Calu3 (cell line): Measurements from ENCODE around the gene DPM2. TPM values are rescaled to one million over a fixed set of nuclear protein-coding genes. Genes with fewer than 3 reads are reported as not detected.

Source experiments
- BruUV-seq: library from RNA; stranded (reverse); fragments of 400-500 nt; replicated peaks from 2 replicates; lab custom pipeline; 2021; lab: Mats Ljungman, UMichigan
- CTCF ChIA-PET: fragments of 300-600 bp; sonication (Branson Sonifier 250); formaldehyde crosslinking; loops from one replicate; lab custom pipeline; 2022; ENCODE audit warnings: antibody characterized with exemption; lab: Charles Lee
- DNase-seq: peaks from one replicate; pipeline ENCODE4 v3.0.0; 2022
- H3K27ac Mint-ChIP-seq: one replicate; pipeline ENCODE4 v1.8.0; 2022; ENCODE audit warnings: mixed read lengths; ENCODE audit not compliant: unreplicated experiment
- H3K27me3 Mint-ChIP-seq: one replicate; pipeline ENCODE4 v1.8.0; 2022; ENCODE audit warnings: mixed read lengths; ENCODE audit not compliant: unreplicated experiment
- H3K36me3 Mint-ChIP-seq: one replicate; pipeline ENCODE4 v1.8.0; 2022; ENCODE audit warnings: mild to moderate bottlenecking, moderate library complexity, mixed read lengths; ENCODE audit not compliant: insufficient read depth, unreplicated experiment
- H3K4me1 Mint-ChIP-seq: one replicate; pipeline ENCODE4 v1.8.0; 2022; ENCODE audit warnings: mild to moderate bottlenecking, low read depth, mixed read lengths; ENCODE audit not compliant: unreplicated experiment
- H3K4me3 Mint-ChIP-seq: one replicate; pipeline ENCODE4 v1.8.0; 2022; ENCODE audit warnings: mild to moderate bottlenecking, low read depth, moderate library complexity, mixed read lengths; ENCODE audit not compliant: unreplicated experiment
- H3K9me3 Mint-ChIP-seq: one replicate; pipeline ENCODE4 v1.8.0; 2022; ENCODE audit warnings: low read depth, mixed read lengths; ENCODE audit not compliant: unreplicated experiment
- CTCF ChIP-seq: fragments of 200-600 bp; IDR thresholded peaks from one replicate; pipeline ENCODE4 v1.8.0; 2022; ENCODE audit warnings: antibody characterized with exemption; ENCODE audit not compliant: unreplicated experiment
- intact Hi-C: fragments of 100-400 bp; cut with micrococcal nuclease; formaldehyde crosslinking; loops from one replicate; pipeline ENCODE4 v1.10.0; 2022; ENCODE audit not compliant: unreplicated experiment
- total RNA-seq: library from RNA; stranded (reverse); gene quantifications from 2 replicates; pipeline ENCODE4 v1.2.3, GENCODE V29; 2022

Gene DPM2
- total RNA-seq, 1 experiment from 2014 or later = 31.5 TPM

- Mint-ChIP-seq H3K4me1 (peaks cover 10% of the 10 kb centered on the region), H3K9me3 (no peaks in the 10 kb centered on the region), H3K27me3 (no peaks in the 10 kb centered on the region), H3K27ac (no peak overlapping the region), H3K36me3 (peaks cover 38% of the 10 kb centered on the region), H3K4me3 (no peak overlapping the region)
- TF ChIP-seq CTCF = no peak
- CTCF ChIA-PET = no interaction called here
- intact Hi-C loops = no loop called here
- no peak for DNase-seq
- no TSS peak for BruUV-seq
Observed at GRCh38 chr9:127982912-127983311, 45.3 kb upstream of the DPM2 start.

- no TSS peak for BruUV-seq
- CTCF ChIA-PET = interaction anchor here (0.5 to 1.0 kb wide), 2 partner anchors 16 to 526 kb away, joined by 4 to 7 read pairs; no protein-coding TSS in a partner anchor
- H3K27ac Mint-ChIP-seq = peak overlapping the region; percentile 61
- H3K27me3 Mint-ChIP-seq = no peaks in the 10 kb centered on the region
- no peak for DNase-seq
- peak overlapping the region; percentile 83 for H3K4me3 Mint-ChIP-seq
- no peaks in the 10 kb centered on the region for H3K4me1 Mint-ChIP-seq
- intact Hi-C loops = no loop called here
- peaks cover 43% of the 10 kb centered on the region for H3K36me3 Mint-ChIP-seq
- no peak for TF ChIP-seq CTCF
- no peaks in the 10 kb centered on the region for H3K9me3 Mint-ChIP-seq
Observed at GRCh38 chr9:127981559-127982121, 44.0 kb upstream of the DPM2 start.

- BruUV-seq = TSS peak; percentile 86
- peaks cover 50% of the 10 kb centered on the region for H3K36me3 Mint-ChIP-seq
- intact Hi-C loops = no loop called here
- CTCF ChIA-PET = interaction anchor here (0.5 to 1.0 kb wide), 2 partner anchors 15 to 525 kb away, joined by 4 to 7 read pairs; no protein-coding TSS in a partner anchor
- DNase-seq = peak; percentile 95
- no peak for TF ChIP-seq CTCF
- H3K27ac Mint-ChIP-seq = peak within 1 kb of the TSS; percentile 81
- no peaks in the 10 kb centered on the region for H3K9me3 Mint-ChIP-seq
- H3K4me1 Mint-ChIP-seq = peaks cover 2% of the 10 kb centered on the region
- no peaks in the 10 kb centered on the region for H3K27me3 Mint-ChIP-seq
- peak within 1 kb of the TSS; percentile 87 for H3K4me3 Mint-ChIP-seq
Observed at GRCh38 chr9:127980706-127981558, 43.3 kb upstream of the DPM2 start, which contains the start of gene EEIG1. TSS of gene EEIG1 (minus strand) at chr9:127980989. CDS start at chr9:127980137, 852 bp downstream.

GRCh38 chr9:127980060-127980705 is 42.5 kb upstream of the DPM2 start:
- Mint-ChIP-seq H3K27me3 (no peaks in the 10 kb centered on the region), H3K9me3 (no peaks in the 10 kb centered on the region), H3K27ac (peak overlapping the region; percentile 81), H3K4me1 (peaks cover 10% of the 10 kb centered on the region), H3K36me3 (peaks cover 57% of the 10 kb centered on the region), H3K4me3 (peak overlapping the region; percentile 87)
- peak; percentile 63 for DNase-seq
- intact Hi-C loops = no loop called here
- TSS peak; percentile 51 for BruUV-seq
- CTCF ChIA-PET = interaction anchor here (1.0 to 1.6 kb wide), 2 partner anchors 55 to 525 kb away, joined by 4 to 7 read pairs; no protein-coding TSS in a partner anchor
- TF ChIP-seq CTCF = no peak
